Sigmoid colon (tissue), 4 donors: Measurements from ENCODE around the gene RASAL2.

Source experiments
- POLR2AphosphoS5 ChIP-seq, 4 donors: sonication (generic); formaldehyde crosslinking; IDR thresholded peaks; one replicate each; pipeline ENCODE4 v1.6.1; 2017; ENCODE audit warnings: antibody characterized with exemption in 4 of 4
- TF ChIP-seq, protein P1 (sequence below), 4 experiments: fragments of 450-650 bp in 3 of 4; fragments of 200-600 bp in 1 of 4; IDR thresholded peaks; one replicate each; pipeline ENCODE4 v1.5.1; 2016 to 2019; ENCODE audit warnings: antibody characterized with exemption in 4 of 4, mild to moderate bottlenecking in 3 of 4, moderate library complexity in 2 of 4

DNA sequence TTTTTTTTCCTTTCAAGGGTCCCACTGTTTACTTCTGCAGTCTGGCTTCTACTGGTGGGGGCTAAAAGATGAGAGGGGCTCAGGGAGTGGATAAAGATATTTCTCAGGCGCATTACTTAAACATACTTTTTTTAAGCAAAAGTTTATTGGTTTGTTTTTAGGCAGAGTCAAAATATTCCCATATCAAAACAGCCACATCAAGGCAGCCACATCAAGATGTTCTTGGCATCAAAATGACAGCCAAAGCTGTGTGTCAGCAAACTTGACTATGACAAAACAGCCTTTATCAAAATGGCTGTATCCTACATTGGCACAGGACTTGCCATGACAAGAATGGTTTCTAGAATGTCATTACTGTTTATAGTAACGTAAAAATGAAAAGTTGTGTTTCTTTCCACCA, 22.1 kb upstream of the RASAL2 start:
- no peak for TF ChIP-seq POLR2AphosphoS5 (IDR thresholded peaks at IDR 0.05)
- TF ChIP-seq, protein P1, sequence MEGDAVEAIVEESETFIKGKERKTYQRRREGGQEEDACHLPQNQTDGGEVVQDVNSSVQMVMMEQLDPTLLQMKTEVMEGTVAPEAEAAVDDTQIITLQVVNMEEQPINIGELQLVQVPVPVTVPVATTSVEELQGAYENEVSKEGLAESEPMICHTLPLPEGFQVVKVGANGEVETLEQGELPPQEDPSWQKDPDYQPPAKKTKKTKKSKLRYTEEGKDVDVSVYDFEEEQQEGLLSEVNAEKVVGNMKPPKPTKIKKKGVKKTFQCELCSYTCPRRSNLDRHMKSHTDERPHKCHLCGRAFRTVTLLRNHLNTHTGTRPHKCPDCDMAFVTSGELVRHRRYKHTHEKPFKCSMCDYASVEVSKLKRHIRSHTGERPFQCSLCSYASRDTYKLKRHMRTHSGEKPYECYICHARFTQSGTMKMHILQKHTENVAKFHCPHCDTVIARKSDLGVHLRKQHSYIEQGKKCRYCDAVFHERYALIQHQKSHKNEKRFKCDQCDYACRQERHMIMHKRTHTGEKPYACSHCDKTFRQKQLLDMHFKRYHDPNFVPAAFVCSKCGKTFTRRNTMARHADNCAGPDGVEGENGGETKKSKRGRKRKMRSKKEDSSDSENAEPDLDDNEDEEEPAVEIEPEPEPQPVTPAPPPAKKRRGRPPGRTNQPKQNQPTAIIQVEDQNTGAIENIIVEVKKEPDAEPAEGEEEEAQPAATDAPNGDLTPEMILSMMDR (IDR thresholded peaks at IDR 0.05), result no peak
